Astrocyte of the spinal cord (primary cell): ENCODE measurements around the gene CNTNAP4.

Source experiments
- DNase-seq: peaks from one replicate; pipeline ENCODE4 v3.0.0; 2011; ENCODE audit warnings: low read depth, low spot score
- H3K4me3 ChIP-seq: 2 replicates; pipeline ENCODE4 v1.5.1; 2011; ENCODE audit warnings: low read depth, mild to moderate bottlenecking, low read length, moderate library complexity
- CTCF ChIP-seq: IDR thresholded peaks from 2 replicates; pipeline ENCODE4 v1.5.1; 2012; ENCODE audit warnings: low read depth, mild to moderate bottlenecking, low read length, inconsistent platforms
- in situ Hi-C: cut with HindIII; loops from 2 replicates; pipeline ENCODE4 v1.10.0; 2017; ENCODE audit warnings: low sequenced_read_pairs

CNTNAP4 gene

GRCh38 chr16:76297941-76298340 is 20.7 kb downstream of the CNTNAP4 start:
- TF ChIP-seq CTCF = no peak
- H3K4me3 ChIP-seq = no peak overlapping the region
- DNase-seq = no peak
- in situ Hi-C loops = no loop called here

- in situ Hi-C loops = no loop called here
- H3K4me3 ChIP-seq = no peak overlapping the region
- DNase-seq = no peak
- no peak for TF ChIP-seq CTCF
These were observed 26.6 kb downstream of the CNTNAP4 start for GRCh38 chr16:76303637-76304314.

GRCh38 chr16:76309639-76310335 is 32.6 kb downstream of the CNTNAP4 start:
- H3K4me3 ChIP-seq = no peak overlapping the region
- no peak for DNase-seq
- in situ Hi-C loops = no loop called here
- TF ChIP-seq CTCF = no peak

GRCh38 chr16:76311260-76311659 is 34.1 kb downstream of the CNTNAP4 start:
- TF ChIP-seq CTCF = no peak
- no peak for DNase-seq
- H3K4me3 ChIP-seq = no peak overlapping the region
- in situ Hi-C loops = no loop called here

- H3K4me3 ChIP-seq = no peak overlapping the region
- no peak for TF ChIP-seq CTCF
- no peak for DNase-seq
- in situ Hi-C loops = no loop called here
These were observed 41.4 kb downstream of the CNTNAP4 start for GRCh38 chr16:76318565-76318964.

GRCh38 chr16:76329106-76329505 is 51.9 kb downstream of the CNTNAP4 start:
- in situ Hi-C loops = no loop called here
- H3K4me3 ChIP-seq = no peak overlapping the region
- TF ChIP-seq CTCF = no peak
- DNase-seq = no peak
